Breast epithelium (tissue), 3 donors: ENCODE data around the gene PON3.

Experiments used
- POLR2A ChIP-seq: fragments of 450-650 bp; IDR thresholded peaks from one replicate; pipeline ENCODE4 v1.6.1; 2016; ENCODE audit warnings: antibody characterized with exemption, mild to moderate bottlenecking, moderate library complexity
- POLR2AphosphoS5 ChIP-seq, 3 donors: sonication (generic); formaldehyde crosslinking; IDR thresholded peaks; one replicate each; pipeline ENCODE4 v1.6.1; 2017; ENCODE audit warnings: antibody characterized with exemption in 3 of 3
- TF ChIP-seq, protein P1 (sequence below), 3 donors: fragments of 450-650 bp; IDR thresholded peaks; one replicate each; pipeline ENCODE4 v1.5.1; 2016 to 2017; ENCODE audit warnings: antibody characterized with exemption in 3 of 3, mild to moderate bottlenecking in 3 of 3, moderate library complexity in 3 of 3

DNA sequence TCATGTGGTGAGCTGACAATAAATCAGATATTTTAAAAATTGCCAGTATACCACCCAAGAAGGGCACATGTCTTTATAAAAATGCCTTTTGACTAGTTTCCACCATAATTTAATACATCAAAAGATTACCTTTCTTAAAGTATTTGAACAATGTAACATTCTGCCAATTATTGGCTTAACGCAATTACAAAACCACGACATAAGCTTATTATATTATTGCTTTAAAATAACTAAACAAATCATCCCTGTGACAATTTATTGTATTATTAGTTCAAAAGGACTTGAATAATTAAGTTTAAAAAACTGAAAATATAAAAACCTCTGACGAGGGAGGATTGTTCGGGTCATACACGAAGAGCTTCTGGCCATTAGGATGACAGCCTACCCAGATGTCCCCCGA is 9.6 kb upstream of the PON3 start:
- TF ChIP-seq, protein P1, sequence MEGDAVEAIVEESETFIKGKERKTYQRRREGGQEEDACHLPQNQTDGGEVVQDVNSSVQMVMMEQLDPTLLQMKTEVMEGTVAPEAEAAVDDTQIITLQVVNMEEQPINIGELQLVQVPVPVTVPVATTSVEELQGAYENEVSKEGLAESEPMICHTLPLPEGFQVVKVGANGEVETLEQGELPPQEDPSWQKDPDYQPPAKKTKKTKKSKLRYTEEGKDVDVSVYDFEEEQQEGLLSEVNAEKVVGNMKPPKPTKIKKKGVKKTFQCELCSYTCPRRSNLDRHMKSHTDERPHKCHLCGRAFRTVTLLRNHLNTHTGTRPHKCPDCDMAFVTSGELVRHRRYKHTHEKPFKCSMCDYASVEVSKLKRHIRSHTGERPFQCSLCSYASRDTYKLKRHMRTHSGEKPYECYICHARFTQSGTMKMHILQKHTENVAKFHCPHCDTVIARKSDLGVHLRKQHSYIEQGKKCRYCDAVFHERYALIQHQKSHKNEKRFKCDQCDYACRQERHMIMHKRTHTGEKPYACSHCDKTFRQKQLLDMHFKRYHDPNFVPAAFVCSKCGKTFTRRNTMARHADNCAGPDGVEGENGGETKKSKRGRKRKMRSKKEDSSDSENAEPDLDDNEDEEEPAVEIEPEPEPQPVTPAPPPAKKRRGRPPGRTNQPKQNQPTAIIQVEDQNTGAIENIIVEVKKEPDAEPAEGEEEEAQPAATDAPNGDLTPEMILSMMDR (IDR thresholded peaks at IDR 0.05), result no peak
- no peak for TF ChIP-seq POLR2A
- no peak for TF ChIP-seq POLR2AphosphoS5 (IDR thresholded peaks at IDR 0.05)
